ENCODE data around the gene TMEM255B.

TMEM255B gene

GRCh38 chr13:113748101-113748861, 10.7 kb upstream of the TMEM255B start:
- peaks cover 5% of the 10 kb centered on the region; the same call in 1 of the 2 replicates for H3K27me3 ChIP-seq (ENCODE audit: insufficient read depth, low read depth)
- H3K9ac ChIP-seq, result no peak overlapping the region
- H3K4me3 ChIP-seq (IDR thresholded peaks at IDR 0.05; ENCODE audit: insufficient read depth, low read depth, low read length), result no peak overlapping the region
- no peak overlapping the region for H2AFZ ChIP-seq (ENCODE audit: low read depth)
- H3K36me3 ChIP-seq (ENCODE audit: insufficient read depth), result no peaks in the 10 kb centered on the region
- TF ChIP-seq, protein P1, sequence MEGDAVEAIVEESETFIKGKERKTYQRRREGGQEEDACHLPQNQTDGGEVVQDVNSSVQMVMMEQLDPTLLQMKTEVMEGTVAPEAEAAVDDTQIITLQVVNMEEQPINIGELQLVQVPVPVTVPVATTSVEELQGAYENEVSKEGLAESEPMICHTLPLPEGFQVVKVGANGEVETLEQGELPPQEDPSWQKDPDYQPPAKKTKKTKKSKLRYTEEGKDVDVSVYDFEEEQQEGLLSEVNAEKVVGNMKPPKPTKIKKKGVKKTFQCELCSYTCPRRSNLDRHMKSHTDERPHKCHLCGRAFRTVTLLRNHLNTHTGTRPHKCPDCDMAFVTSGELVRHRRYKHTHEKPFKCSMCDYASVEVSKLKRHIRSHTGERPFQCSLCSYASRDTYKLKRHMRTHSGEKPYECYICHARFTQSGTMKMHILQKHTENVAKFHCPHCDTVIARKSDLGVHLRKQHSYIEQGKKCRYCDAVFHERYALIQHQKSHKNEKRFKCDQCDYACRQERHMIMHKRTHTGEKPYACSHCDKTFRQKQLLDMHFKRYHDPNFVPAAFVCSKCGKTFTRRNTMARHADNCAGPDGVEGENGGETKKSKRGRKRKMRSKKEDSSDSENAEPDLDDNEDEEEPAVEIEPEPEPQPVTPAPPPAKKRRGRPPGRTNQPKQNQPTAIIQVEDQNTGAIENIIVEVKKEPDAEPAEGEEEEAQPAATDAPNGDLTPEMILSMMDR (conservative IDR thresholded peaks at IDR 0.05; ENCODE audit: low read depth, low read length), result no peak
- H3K4me1 ChIP-seq (ENCODE audit: low read depth, poor library complexity, severe bottlenecking), result peaks cover 18% of the 10 kb centered on the region
- no peak overlapping the region for H3K27ac ChIP-seq
- no peak overlapping the region for H3K4me2 ChIP-seq
- H4K20me1 ChIP-seq (ENCODE audit: insufficient read depth), result no peaks in the 10 kb centered on the region
- no peaks in the 10 kb centered on the region for H3K79me2 ChIP-seq (ENCODE audit: insufficient read depth, low read depth)

DNA sequence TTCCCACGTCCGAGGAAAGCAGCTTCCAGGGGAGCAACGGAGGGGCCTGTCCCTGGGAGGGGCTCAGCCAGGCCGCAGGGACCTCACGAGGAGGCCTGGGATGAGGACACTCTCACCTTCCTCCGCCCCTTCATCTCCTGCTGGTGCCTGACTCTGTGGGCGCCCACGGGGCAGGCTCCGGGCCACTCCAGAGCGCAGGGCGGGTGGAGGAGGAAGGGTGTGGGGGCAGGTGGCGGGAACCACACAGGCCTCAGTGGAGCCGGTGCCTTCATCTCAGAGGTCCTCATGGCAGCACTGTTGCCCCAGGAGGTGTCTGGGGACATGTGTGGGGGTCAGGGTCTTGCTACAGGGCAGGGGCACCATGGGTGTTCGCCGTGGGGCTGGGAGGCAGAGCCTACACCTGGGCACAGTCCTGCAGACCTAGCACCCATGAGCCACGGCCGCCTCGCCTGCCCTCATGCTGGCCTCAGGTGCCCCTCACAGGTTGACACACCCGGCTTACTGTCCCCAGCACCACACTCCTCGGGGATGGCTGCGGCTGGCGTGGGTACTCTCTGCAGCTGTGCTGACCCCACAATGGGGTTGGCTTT, 10.1 kb upstream of the TMEM255B start:
- H3K27ac ChIP-seq, result no peak overlapping the region
- no peak overlapping the region for H3K9ac ChIP-seq
- H3K4me2 ChIP-seq, result no peak overlapping the region
- H3K36me3 ChIP-seq (ENCODE audit: insufficient read depth), result no peaks in the 10 kb centered on the region
- H3K4me3 ChIP-seq (IDR thresholded peaks at IDR 0.05; ENCODE audit: insufficient read depth, low read depth, low read length), result no peak overlapping the region
- no peak overlapping the region for H2AFZ ChIP-seq (ENCODE audit: low read depth)
- peaks cover 12% of the 10 kb centered on the region for H3K4me1 ChIP-seq (ENCODE audit: low read depth, poor library complexity, severe bottlenecking)
- no peaks in the 10 kb centered on the region for H4K20me1 ChIP-seq (ENCODE audit: insufficient read depth)
- peaks cover 10% of the 10 kb centered on the region; the same call in 1 of the 2 replicates for H3K27me3 ChIP-seq (ENCODE audit: insufficient read depth, low read depth)
- TF ChIP-seq, protein P1 (conservative IDR thresholded peaks at IDR 0.05; ENCODE audit: low read depth, low read length), result no peak
- no peaks in the 10 kb centered on the region for H3K79me2 ChIP-seq (ENCODE audit: insufficient read depth, low read depth)

GRCh38 chr13:113749507-113749906, 9.5 kb upstream of the TMEM255B start:
- no peaks in the 10 kb centered on the region for H3K79me2 ChIP-seq (ENCODE audit: insufficient read depth, low read depth)
- H3K4me2 ChIP-seq, result no peak overlapping the region
- H4K20me1 ChIP-seq (ENCODE audit: insufficient read depth), result no peaks in the 10 kb centered on the region
- H3K36me3 ChIP-seq (ENCODE audit: insufficient read depth), result no peaks in the 10 kb centered on the region
- peaks cover 6% of the 10 kb centered on the region for H3K4me1 ChIP-seq (ENCODE audit: low read depth, poor library complexity, severe bottlenecking)
- TF ChIP-seq, protein P1 (conservative IDR thresholded peaks at IDR 0.05; ENCODE audit: low read depth, low read length), result no peak
- no peak overlapping the region for H3K4me3 ChIP-seq (IDR thresholded peaks at IDR 0.05; ENCODE audit: insufficient read depth, low read depth, low read length)
- H3K9ac ChIP-seq, result no peak overlapping the region
- no peak overlapping the region for H2AFZ ChIP-seq (ENCODE audit: low read depth)
- peaks cover 10% of the 10 kb centered on the region; the same call in 1 of the 2 replicates for H3K27me3 ChIP-seq (ENCODE audit: insufficient read depth, low read depth)
- no peak overlapping the region for H3K27ac ChIP-seq

DNA sequence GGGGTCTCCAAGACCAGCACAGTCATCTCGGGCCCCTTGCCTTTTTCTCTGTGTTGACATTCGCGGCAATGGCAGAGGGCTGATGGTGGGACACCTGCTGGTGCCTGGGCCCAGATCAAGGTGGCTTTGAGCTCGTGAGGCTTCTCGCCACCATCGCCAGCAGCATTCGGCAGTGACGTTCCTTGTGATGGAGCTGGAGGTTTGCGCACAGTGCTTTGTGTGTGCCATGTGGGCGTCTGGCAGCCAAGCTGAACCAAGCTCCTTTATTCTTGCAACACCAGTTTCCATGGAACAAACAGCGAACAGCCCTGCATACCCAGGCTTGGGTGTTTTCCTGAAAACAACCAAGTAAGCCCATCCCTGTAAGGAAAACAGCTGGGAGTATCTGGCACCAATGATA, 9.1 kb upstream of the TMEM255B start:
- TF ChIP-seq, protein P1 (conservative IDR thresholded peaks at IDR 0.05; ENCODE audit: low read depth, low read length), result no peak
- no peaks in the 10 kb centered on the region for H3K79me2 ChIP-seq (ENCODE audit: insufficient read depth, low read depth)
- H4K20me1 ChIP-seq (ENCODE audit: insufficient read depth), result no peaks in the 10 kb centered on the region
- no peak overlapping the region for H3K9ac ChIP-seq
- H3K27ac ChIP-seq, result no peak overlapping the region
- no peak overlapping the region for H2AFZ ChIP-seq (ENCODE audit: low read depth)
- H3K36me3 ChIP-seq (ENCODE audit: insufficient read depth), result no peaks in the 10 kb centered on the region
- no peak overlapping the region for H3K4me2 ChIP-seq
- peaks cover 13% of the 10 kb centered on the region; the same call in 1 of the 2 replicates for H3K27me3 ChIP-seq (ENCODE audit: insufficient read depth, low read depth)
- H3K4me3 ChIP-seq (IDR thresholded peaks at IDR 0.05; ENCODE audit: insufficient read depth, low read depth, low read length), result no peak overlapping the region
- H3K4me1 ChIP-seq (ENCODE audit: low read depth, poor library complexity, severe bottlenecking), result peaks cover 1% of the 10 kb centered on the region

Data from KMS-11 (cell line).